CD4-positive, CD25-positive, alpha-beta regulatory T cell (primary cell): Measurements from ENCODE around the gene PTCRA. TPM values are rescaled to one million over a fixed set of nuclear protein-coding genes. Genes with fewer than 3 reads are reported as not detected.
A peak's percentile ranks its signal among the peaks of the same experiment; 100 is the strongest.

Experiments
- ATAC-seq, 2 donors: fragments of 150-1000 bp; cut with Tn5 transposase; one replicate each; pipeline ENCODE4 v1.10.0; 2021; ENCODE audit warnings: low read depth in 2 of 2, moderate number of reproducible peaks in 2 of 2, moderate library complexity in 1 of 2
- DNase-seq, 3 donors: peaks; one replicate each; pipeline versions ENCODE4 v3.0.0 to v3.0.0-alpha.2; 2012 to 2022; ENCODE audit warnings: mixed read lengths in 1 of 3
- H3K27ac ChIP-seq: one replicate; pipeline ENCODE4 v1.7.0; 2013; ENCODE audit warnings: mild to moderate bottlenecking, low read length; ENCODE audit not compliant: insufficient read depth, poor library complexity, severe bottlenecking
- H3K27me3 ChIP-seq: one replicate; pipeline ENCODE4 v1.7.0; 2013; ENCODE audit warnings: low read length; ENCODE audit not compliant: control insufficient read depth, insufficient read depth
- H3K36me3 ChIP-seq: one replicate; pipeline ENCODE4 v1.7.0; 2013; ENCODE audit warnings: mild to moderate bottlenecking, low read length, moderate library complexity; ENCODE audit not compliant: control insufficient read depth, insufficient read depth
- H3K4me1 ChIP-seq: 2 replicates; pipeline ENCODE4 v1.7.0; 2013; ENCODE audit warnings: mild to moderate bottlenecking, low read length; ENCODE audit not compliant: insufficient read depth, control insufficient read depth, poor library complexity, severe bottlenecking
- H3K4me3 ChIP-seq: one replicate; pipeline ENCODE4 v1.7.0; 2013; ENCODE audit warnings: low read depth, mild to moderate bottlenecking, low read length, moderate library complexity
- H3K9me3 ChIP-seq, 2 experiments: 1 replicate in 1 of 2; 2 replicates in 1 of 2; pipeline ENCODE4 v1.7.0; 2013; ENCODE audit warnings: low read length in 2 of 2, mild to moderate bottlenecking in 1 of 2, moderate library complexity in 1 of 2; ENCODE audit not compliant: control insufficient read depth in 2 of 2
- H3K27ac Mint-ChIP-seq, 3 donors: one replicate each; pipeline ENCODE4 v1.8.0; 2020 to 2022; ENCODE audit warnings: mild to moderate bottlenecking in 3 of 3, mixed read lengths in 3 of 3, moderate library complexity in 2 of 3
- H3K27me3 Mint-ChIP-seq: one replicate; pipeline ENCODE4 v1.8.0; 2022; ENCODE audit warnings: mild to moderate bottlenecking, mixed read lengths
- H3K36me3 Mint-ChIP-seq: one replicate; pipeline ENCODE4 v1.8.0; 2020; ENCODE audit warnings: mixed read lengths
- H3K4me1 Mint-ChIP-seq, 4 donors: one replicate each; pipeline ENCODE4 v1.8.0; 2020 to 2022; ENCODE audit warnings: mixed read lengths in 4 of 4, mild to moderate bottlenecking in 1 of 4
- H3K4me3 Mint-ChIP-seq, 4 donors: one replicate each; pipeline ENCODE4 v1.8.0; 2020 to 2022; ENCODE audit warnings: mild to moderate bottlenecking in 4 of 4, mixed read lengths in 4 of 4, moderate library complexity in 3 of 4
- H3K9me3 Mint-ChIP-seq, 7 donors: one replicate each; pipeline ENCODE4 v1.8.0; 2020 to 2022; ENCODE audit warnings: mixed read lengths in 7 of 7, mild to moderate bottlenecking in 3 of 7, moderate library complexity in 2 of 7
- polyA plus RNA-seq, 4 donors: library from polyadenylated mRNA; unstranded; fragments of 300-500 nt; fragmentation: Illumina TruSeq; gene quantifications; one replicate each; pipeline ENCODE4 v1.2.3, GENCODE V29; 2021
- total RNA-seq: library from RNA; stranded (reverse); gene quantifications from one replicate; pipeline ENCODE4 v1.2.3, GENCODE V29; 2022

Gene PTCRA
- total and polyA plus RNA-seq, 5 donors from 2014 or later, result 1.1 TPM; not detected in 4

DNA sequence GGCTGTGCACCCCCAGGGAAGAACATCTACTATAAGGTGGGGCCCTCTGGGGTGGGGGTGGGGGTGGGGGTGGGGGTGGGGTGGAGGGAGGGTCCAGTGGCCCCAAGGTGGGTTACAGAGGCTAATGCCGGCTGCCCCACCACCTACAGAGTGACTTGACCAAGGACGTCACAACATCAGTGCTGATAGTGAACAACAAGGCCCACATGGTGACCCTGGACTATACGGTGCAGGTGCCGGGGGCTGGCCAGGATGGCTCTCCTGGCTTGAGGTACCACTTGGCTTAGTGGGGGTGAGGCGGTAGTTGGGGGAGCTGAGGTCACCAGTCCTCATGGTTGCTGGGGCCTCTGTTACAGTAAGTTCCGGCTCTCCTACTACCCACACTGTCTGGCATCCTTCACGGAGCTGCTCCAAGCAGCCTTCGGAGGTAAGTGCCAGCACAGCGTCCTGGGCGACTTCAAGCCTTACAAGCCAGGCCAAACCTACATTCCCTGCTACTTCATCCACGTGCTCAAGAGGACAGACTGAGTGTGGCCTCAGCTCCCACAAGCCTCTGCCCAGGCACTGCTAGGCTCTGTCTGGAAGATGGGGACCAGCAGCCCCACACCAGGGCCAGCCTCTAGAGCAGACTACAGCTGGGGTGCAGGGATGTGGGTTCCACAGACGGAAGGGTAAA, 47.5 kb downstream of the PTCRA start:
- Mint-ChIP-seq H3K9me3 (no peaks in the 10 kb centered on the region), H3K36me3 (no peaks in the 10 kb centered on the region), H3K27ac (no peak overlapping the region), H3K27me3 (no peaks in the 10 kb centered on the region), H3K4me3 (no peak overlapping the region), H3K4me1 (peaks cover 0 to 18% (median 10%) of the 10 kb centered on the region in 4 donors)
- Histone ChIP-seq H3K4me1 (peaks cover 14% of the 10 kb centered on the region), H3K9me3 (no peaks in the 10 kb centered on the region), H3K27me3 (no peaks in the 10 kb centered on the region), H3K4me3 (no peak overlapping the region), H3K36me3 (peaks cover 8% of the 10 kb centered on the region), H3K27ac (no peak overlapping the region)
- DNase-seq (no peak), ATAC-seq (no peak)

GRCh38 chr6:42963855-42964605, 48.2 kb downstream of the PTCRA start:
- no peaks in the 10 kb centered on the region for H3K36me3 Mint-ChIP-seq
- DNase-seq, result peak in 2 of 3 donors; percentile 29 to 59
- H3K27ac Mint-ChIP-seq, result no peak overlapping the region
- peaks cover 0 to 18% (median 11%) of the 10 kb centered on the region in 4 donors for H3K4me1 Mint-ChIP-seq
- H3K4me1 ChIP-seq, result peaks cover 14% of the 10 kb centered on the region
- peaks cover 9% of the 10 kb centered on the region for H3K36me3 ChIP-seq
- no peaks in the 10 kb centered on the region for H3K9me3 ChIP-seq
- H3K27ac ChIP-seq, result no peak overlapping the region
- ATAC-seq, result no peak
- H3K9me3 Mint-ChIP-seq, result no peaks in the 10 kb centered on the region
- H3K27me3 Mint-ChIP-seq, result no peaks in the 10 kb centered on the region
- H3K4me3 Mint-ChIP-seq, result no peak overlapping the region
- no peak overlapping the region for H3K4me3 ChIP-seq
- H3K27me3 ChIP-seq, result no peaks in the 10 kb centered on the region

DNA sequence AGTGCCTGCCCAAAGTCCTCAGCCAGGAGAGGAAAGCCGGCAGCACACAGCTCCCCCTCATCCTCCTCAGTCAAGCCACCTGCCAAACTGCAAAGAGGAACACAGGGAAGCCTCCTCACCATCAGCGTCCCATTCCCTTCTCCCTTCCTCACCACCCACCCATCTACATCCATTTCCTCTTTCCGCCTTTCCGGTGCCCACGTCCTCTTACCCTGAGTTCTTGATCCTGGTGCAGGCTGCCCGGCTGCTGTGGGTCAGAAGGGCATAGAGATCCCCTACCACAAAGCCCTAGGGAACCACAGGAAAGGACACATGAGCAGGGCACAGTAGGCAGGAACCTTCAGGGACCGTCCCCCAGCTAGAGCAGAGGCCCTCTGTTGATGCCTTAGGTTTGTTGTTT, 50.7 kb downstream of the PTCRA start:
- H3K27me3 Mint-ChIP-seq, result no peaks in the 10 kb centered on the region
- Histone ChIP-seq H3K4me3 (no peak overlapping the region), H3K9me3 (no peaks in the 10 kb centered on the region), H3K36me3 (peaks cover 12% of the 10 kb centered on the region), H3K27me3 (no peaks in the 10 kb centered on the region), H3K27ac (no peak overlapping the region), H3K4me1 (no peaks in the 10 kb centered on the region)
- H3K27ac Mint-ChIP-seq, result no peak overlapping the region
- no peaks in the 10 kb centered on the region for H3K36me3 Mint-ChIP-seq
- no peak overlapping the region for H3K4me3 Mint-ChIP-seq
- H3K9me3 Mint-ChIP-seq, result no peaks in the 10 kb centered on the region
- no peak for ATAC-seq
- DNase-seq, result no peak
- H3K4me1 Mint-ChIP-seq, result peaks cover 0 to 9% (median 3%) of the 10 kb centered on the region in 4 donors

- Histone ChIP-seq H3K27ac (no peak overlapping the region), H3K4me3 (no peak overlapping the region), H3K4me1 (no peaks in the 10 kb centered on the region), H3K9me3 (no peaks in the 10 kb centered on the region), H3K27me3 (no peaks in the 10 kb centered on the region), H3K36me3 (peaks cover 12% of the 10 kb centered on the region)
- Mint-ChIP-seq H3K36me3 (no peaks in the 10 kb centered on the region), H3K27me3 (no peaks in the 10 kb centered on the region), H3K9me3 (no peaks in the 10 kb centered on the region), H3K4me1 (peaks cover 0 to 7% (median 3%) of the 10 kb centered on the region in 4 donors), H3K4me3 (no peak overlapping the region), H3K27ac (no peak overlapping the region)
- ATAC-seq (no peak), DNase-seq (no peak)
Measured at GRCh38 chr6:42967228-42967627, 51.4 kb downstream of the PTCRA start.

GRCh38 chr6:42968126-42968701, 52.4 kb downstream of the PTCRA start:
- H3K27ac ChIP-seq, result no peak overlapping the region
- H3K36me3 ChIP-seq, result peaks cover 12% of the 10 kb centered on the region
- Mint-ChIP-seq H3K4me3 (no peak overlapping the region), H3K27ac (no peak overlapping the region), H3K36me3 (no peaks in the 10 kb centered on the region), H3K27me3 (no peaks in the 10 kb centered on the region), H3K4me1 (peaks cover 0 to 7% (median 3%) of the 10 kb centered on the region in 4 donors), H3K9me3 (no peaks in the 10 kb centered on the region)
- no peak for ATAC-seq
- H3K27me3 ChIP-seq, result no peaks in the 10 kb centered on the region
- no peaks in the 10 kb centered on the region for H3K9me3 ChIP-seq
- H3K4me3 ChIP-seq, result no peak overlapping the region
- no peak for DNase-seq
- no peaks in the 10 kb centered on the region for H3K4me1 ChIP-seq

DNA sequence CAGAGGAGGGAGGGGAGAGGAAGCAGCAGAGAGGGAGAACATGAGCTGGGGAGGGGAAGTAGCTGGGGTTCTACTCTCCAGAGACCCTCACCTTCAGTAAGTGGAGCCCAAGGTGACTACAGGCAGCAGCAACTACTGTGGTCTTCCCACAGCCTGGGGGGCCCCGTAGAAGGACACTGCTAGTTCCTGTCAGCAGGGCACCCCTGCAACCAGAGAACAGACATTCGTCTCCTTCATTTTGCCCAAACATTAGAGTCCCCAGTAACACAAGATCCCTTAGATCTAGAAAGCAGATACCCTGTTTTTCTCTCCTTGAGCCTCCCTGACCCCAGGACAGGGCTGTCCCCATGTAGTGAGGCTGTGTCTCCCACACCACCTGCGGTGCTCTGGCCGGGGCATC, 52.9 kb downstream of the PTCRA start:
- no peaks in the 10 kb centered on the region for H3K9me3 Mint-ChIP-seq
- no peak overlapping the region for H3K27ac Mint-ChIP-seq
- H3K36me3 Mint-ChIP-seq, result peaks cover 2% of the 10 kb centered on the region
- H3K36me3 ChIP-seq, result peaks cover 10% of the 10 kb centered on the region
- DNase-seq (no peak), ATAC-seq (no peak)
- H3K4me1 ChIP-seq, result no peaks in the 10 kb centered on the region
- peaks cover 0 to 7% (median 5%) of the 10 kb centered on the region in 4 donors for H3K4me1 Mint-ChIP-seq
- no peaks in the 10 kb centered on the region for H3K9me3 ChIP-seq
- H3K27ac ChIP-seq, result no peak overlapping the region
- no peaks in the 10 kb centered on the region for H3K27me3 ChIP-seq
- no peak overlapping the region for H3K4me3 Mint-ChIP-seq
- no peaks in the 10 kb centered on the region for H3K27me3 Mint-ChIP-seq
- no peak overlapping the region for H3K4me3 ChIP-seq

GRCh38 chr6:42969431-42969830, 53.6 kb downstream of the PTCRA start:
- Mint-ChIP-seq H3K27ac (no peak overlapping the region), H3K36me3 (peaks cover 5% of the 10 kb centered on the region), H3K27me3 (no peaks in the 10 kb centered on the region), H3K4me3 (no peak overlapping the region), H3K9me3 (no peaks in the 10 kb centered on the region), H3K4me1 (peaks cover 0 to 10% (median 6%) of the 10 kb centered on the region in 4 donors)
- Histone ChIP-seq H3K4me3 (no peak overlapping the region), H3K4me1 (no peaks in the 10 kb centered on the region), H3K27me3 (no peaks in the 10 kb centered on the region), H3K36me3 (peaks cover 13% of the 10 kb centered on the region), H3K9me3 (no peaks in the 10 kb centered on the region), H3K27ac (no peak overlapping the region)
- DNase-seq, result no peak
- ATAC-seq, result no peak
